Ishikawa (cell line): ENCODE measurements around the gene REXO4.

ENCODE experiments used
- CEBPB ChIP-seq: IDR thresholded peaks from 2 replicates; pipeline ENCODE4 v1.6.1; 2012
- CREB1 ChIP-seq: IDR thresholded peaks from 2 replicates; pipeline ENCODE4 v1.6.1; 2012; ENCODE audit warnings: low read depth
- EGR1 ChIP-seq: IDR thresholded peaks from 2 replicates; pipeline ENCODE4 v1.6.1; 2012
- EP300 ChIP-seq: IDR thresholded peaks from 2 replicates; pipeline ENCODE4 v1.6.1; 2012; ENCODE audit warnings: borderline replicate concordance
- FOXM1 ChIP-seq: IDR thresholded peaks from 2 replicates; pipeline ENCODE4 v1.6.1; 2012; ENCODE audit warnings: low read depth, borderline replicate concordance
- MAX ChIP-seq: IDR thresholded peaks from 2 replicates; pipeline ENCODE4 v1.6.1; 2012
- NFIC ChIP-seq: IDR thresholded peaks from 2 replicates; pipeline ENCODE4 v1.6.1; 2012
- RAD21 ChIP-seq: IDR thresholded peaks from 2 replicates; pipeline ENCODE4 v1.6.1; 2012; ENCODE audit warnings: low read depth
- TAF1 ChIP-seq: IDR thresholded peaks from 2 replicates; pipeline ENCODE4 v1.6.1; 2012; ENCODE audit warnings: low read depth, mild to moderate bottlenecking
- TCF12 ChIP-seq: IDR thresholded peaks from 2 replicates; pipeline ENCODE4 v1.6.1; 2012; ENCODE audit warnings: low read depth
- TEAD4 ChIP-seq: IDR thresholded peaks from 2 replicates; pipeline ENCODE4 v1.6.1; 2012
- USF1 ChIP-seq: IDR thresholded peaks from 2 replicates; pipeline ENCODE4 v1.6.1; 2012
- YY1 ChIP-seq: IDR thresholded peaks from 2 replicates; pipeline ENCODE4 v1.6.1; 2012; ENCODE audit warnings: low read depth
- ZBTB7A ChIP-seq: IDR thresholded peaks from 2 replicates; pipeline ENCODE4 v1.6.1; 2012; ENCODE audit warnings: low read depth
- TF ChIP-seq, protein P1 (sequence below): IDR thresholded peaks from 2 replicates; pipeline ENCODE4 v1.6.1; 2012; ENCODE audit warnings: low read depth, mild to moderate bottlenecking

REXO4 gene

DNA sequence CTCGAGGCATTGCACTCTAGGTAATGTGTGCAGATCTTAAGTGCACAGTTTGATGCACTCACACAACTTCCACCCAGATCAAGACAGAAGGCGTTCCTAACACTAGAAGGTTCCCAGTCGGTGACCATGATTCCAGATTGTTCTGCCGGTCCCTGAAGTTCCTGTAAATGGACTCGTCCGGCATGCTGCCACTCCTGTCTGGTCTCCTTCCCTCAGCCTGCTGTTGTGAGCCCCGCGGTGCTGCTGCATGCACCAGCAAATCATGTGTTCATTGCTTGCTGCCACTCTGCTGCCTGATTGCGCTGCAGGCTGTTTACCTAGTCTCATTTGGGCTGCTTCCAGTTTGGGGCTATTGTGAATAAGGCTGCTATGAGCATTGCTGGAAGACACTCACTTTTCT lies 30.1 kb downstream of the REXO4 start:
- no peak for TF ChIP-seq CREB1
- no peak for TF ChIP-seq FOXM1
- no peak for TF ChIP-seq TEAD4
- no peak for TF ChIP-seq YY1
- TF ChIP-seq EGR1 = no peak
- no peak for TF ChIP-seq TCF12
- TF ChIP-seq MAX = no peak
- no peak for TF ChIP-seq CEBPB
- TF ChIP-seq USF1 = no peak
- TF ChIP-seq EP300 = no peak
- no peak for TF ChIP-seq NFIC
- TF ChIP-seq, protein P1, sequence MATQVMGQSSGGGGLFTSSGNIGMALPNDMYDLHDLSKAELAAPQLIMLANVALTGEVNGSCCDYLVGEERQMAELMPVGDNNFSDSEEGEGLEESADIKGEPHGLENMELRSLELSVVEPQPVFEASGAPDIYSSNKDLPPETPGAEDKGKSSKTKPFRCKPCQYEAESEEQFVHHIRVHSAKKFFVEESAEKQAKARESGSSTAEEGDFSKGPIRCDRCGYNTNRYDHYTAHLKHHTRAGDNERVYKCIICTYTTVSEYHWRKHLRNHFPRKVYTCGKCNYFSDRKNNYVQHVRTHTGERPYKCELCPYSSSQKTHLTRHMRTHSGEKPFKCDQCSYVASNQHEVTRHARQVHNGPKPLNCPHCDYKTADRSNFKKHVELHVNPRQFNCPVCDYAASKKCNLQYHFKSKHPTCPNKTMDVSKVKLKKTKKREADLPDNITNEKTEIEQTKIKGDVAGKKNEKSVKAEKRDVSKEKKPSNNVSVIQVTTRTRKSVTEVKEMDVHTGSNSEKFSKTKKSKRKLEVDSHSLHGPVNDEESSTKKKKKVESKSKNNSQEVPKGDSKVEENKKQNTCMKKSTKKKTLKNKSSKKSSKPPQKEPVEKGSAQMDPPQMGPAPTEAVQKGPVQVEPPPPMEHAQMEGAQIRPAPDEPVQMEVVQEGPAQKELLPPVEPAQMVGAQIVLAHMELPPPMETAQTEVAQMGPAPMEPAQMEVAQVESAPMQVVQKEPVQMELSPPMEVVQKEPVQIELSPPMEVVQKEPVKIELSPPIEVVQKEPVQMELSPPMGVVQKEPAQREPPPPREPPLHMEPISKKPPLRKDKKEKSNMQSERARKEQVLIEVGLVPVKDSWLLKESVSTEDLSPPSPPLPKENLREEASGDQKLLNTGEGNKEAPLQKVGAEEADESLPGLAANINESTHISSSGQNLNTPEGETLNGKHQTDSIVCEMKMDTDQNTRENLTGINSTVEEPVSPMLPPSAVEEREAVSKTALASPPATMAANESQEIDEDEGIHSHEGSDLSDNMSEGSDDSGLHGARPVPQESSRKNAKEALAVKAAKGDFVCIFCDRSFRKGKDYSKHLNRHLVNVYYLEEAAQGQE = no peak

DNA sequence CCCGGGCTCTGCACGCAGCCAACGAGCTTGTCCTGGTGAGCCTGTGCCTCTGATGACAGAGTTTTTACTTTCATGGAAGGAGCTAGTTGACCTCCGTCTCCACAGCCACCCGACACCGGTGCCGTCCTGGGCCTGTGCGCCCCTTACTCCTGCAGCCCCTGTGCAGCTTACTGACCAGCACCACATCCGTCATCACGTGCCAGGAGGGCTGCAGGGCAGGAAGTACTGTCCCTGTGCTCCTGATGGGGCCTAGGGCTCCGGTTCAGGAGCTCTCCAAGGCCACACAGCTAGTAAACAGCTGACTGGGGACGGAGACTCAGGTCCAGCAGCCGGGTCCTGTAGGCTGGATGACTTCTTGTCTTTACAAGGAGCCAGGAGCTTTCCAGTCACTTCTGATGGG lies 31.5 kb downstream of the REXO4 start:
- TF ChIP-seq, protein P1 = no peak
- TF ChIP-seq MAX (no peak), EGR1 (no peak), YY1 (no peak), RAD21 (no peak), ZBTB7A (no peak), CREB1 (no peak), FOXM1 (no peak), CEBPB (no peak)

GRCh38 chr9:133385452-133385851 lies 32.4 kb downstream of the REXO4 start:
- TF ChIP-seq, protein P1 = no peak
- TF ChIP-seq EGR1 (no peak), CEBPB (no peak), CREB1 (no peak), ZBTB7A (no peak), MAX (no peak), TCF12 (no peak), FOXM1 (no peak), RAD21 (no peak)

GRCh38 chr9:133384736-133385321 lies 33.0 kb downstream of the REXO4 start:
- TF ChIP-seq MAX = no peak
- no peak for TF ChIP-seq USF1
- no peak for TF ChIP-seq TAF1
- no peak for TF ChIP-seq TEAD4
- TF ChIP-seq CREB1 = no peak
- TF ChIP-seq EGR1 = no peak
- no peak for TF ChIP-seq EP300

GRCh38 chr9:133383438-133383837 lies 34.4 kb downstream of the REXO4 start:
- no peak for TF ChIP-seq RAD21
- TF ChIP-seq, protein P1 = no peak
- TF ChIP-seq YY1 = no peak
- no peak for TF ChIP-seq NFIC
- no peak for TF ChIP-seq CEBPB
